Stimulated activated CD8-positive, alpha-beta memory T cell treated with anti-CD3 and anti-CD28 coated beads, Interleukin-12 subunit alpha, Interleukin-12 subunit beta, amount 100 ng/mL, for 24 hours (primary cell): Measurements from ENCODE around the gene UPK3BL1.
"Not testable (repeated sequence)": the region's sequence is repeated elsewhere in the genome, so short reads cannot be mapped to it uniquely, and the experiment has no call there.

Experiments used
- DNase-seq: peaks from one replicate; pipeline ENCODE4 v3.0.0-alpha.2; 2020; ENCODE audit errors: extremely low read depth

UPK3BL1 gene

GRCh38 chr7:102642691-102643090 lies at the start of gene UPK3BL1:
Gene UPK3BL1, minus strand, starts transcription at chr7:102642791. Its CDS starts 50 bp downstream, at chr7:102642741.
- not testable (repeated sequence) for DNase-seq

- DNase-seq: not testable (repeated sequence)
These were observed 48.0 kb upstream of the UPK3BL1 start for GRCh38 chr7:102690602-102691001.

GRCh38 chr7:102689436-102690282 lies 47.1 kb upstream of the UPK3BL1 start:
- not testable (repeated sequence) for DNase-seq

- DNase-seq: not testable (repeated sequence)
These were observed 45.9 kb upstream of the UPK3BL1 start for GRCh38 chr7:102688299-102689036.

- DNase-seq: not testable (repeated sequence)
These were observed 40.0 kb upstream of the UPK3BL1 start for GRCh38 chr7:102682560-102682959.

- DNase-seq: not testable (repeated sequence)
These were observed 38.2 kb upstream of the UPK3BL1 start for GRCh38 chr7:102680780-102681179.

GRCh38 chr7:102675545-102675944 lies 33.0 kb upstream of the UPK3BL1 start:
- not testable (repeated sequence) for DNase-seq

GRCh38 chr7:102673447-102674067 lies 31.0 kb upstream of the UPK3BL1 start:
- DNase-seq: not testable (repeated sequence)

- DNase-seq: not testable (repeated sequence)
These were observed 29.3 kb upstream of the UPK3BL1 start for GRCh38 chr7:102671956-102672307.

- DNase-seq: not testable (repeated sequence)
These were observed 28.8 kb upstream of the UPK3BL1 start, which contains the start of gene POLR2J2 for GRCh38 chr7:102671166-102671955. Gene POLR2J2, minus strand, starts transcription at chr7:102671663. Its CDS starts 62 bp downstream, at chr7:102671601.

GRCh38 chr7:102667523-102667922 lies 24.9 kb upstream of the UPK3BL1 start:
- not testable (repeated sequence) for DNase-seq

GRCh38 chr7:102666850-102667249 lies 24.3 kb upstream of the UPK3BL1 start:
- not testable (repeated sequence) for DNase-seq

- DNase-seq: not testable (repeated sequence)
These were observed 22.2 kb upstream of the UPK3BL1 start for GRCh38 chr7:102664765-102665164.

GRCh38 chr7:102649924-102650323 lies 7.3 kb upstream of the UPK3BL1 start, which contains the start of gene SPDYE2B:
Gene SPDYE2B, plus strand, starts transcription at chr7:102650319. Its CDS starts 2,030 bp downstream, at chr7:102652349.
- DNase-seq: not testable (repeated sequence)

- not testable (repeated sequence) for DNase-seq
These were observed 5.2 kb upstream of the UPK3BL1 start for GRCh38 chr7:102647813-102648212.

GRCh38 chr7:102643404-102643803 lies 813 bp upstream of the UPK3BL1 start:
- not testable (repeated sequence) for DNase-seq

GRCh38 chr7:102638848-102639247 lies 3.7 kb downstream of the UPK3BL1 start:
- not testable (repeated sequence) for DNase-seq

GRCh38 chr7:102636956-102637355 lies 5.6 kb downstream of the UPK3BL1 start:
- not testable (repeated sequence) for DNase-seq

- DNase-seq: not testable (repeated sequence)
These were observed 7.2 kb downstream of the UPK3BL1 start for GRCh38 chr7:102635354-102635753.

- not testable (repeated sequence) for DNase-seq
These were observed 8.3 kb downstream of the UPK3BL1 start for GRCh38 chr7:102634299-102634698.

GRCh38 chr7:102630622-102631021 lies 12.0 kb downstream of the UPK3BL1 start:
- DNase-seq: not testable (repeated sequence)
